ENCODE results near the gene TTC21B.
"Not testable (repeated sequence)": the region's sequence is repeated elsewhere in the genome, so short reads cannot be mapped to it uniquely, and the experiment has no call there.

The TTC21B gene

GRCh38 chr2:165886487-165887146 lies 67.0 kb downstream of the TTC21B start:
- no peak for DNase-seq (ENCODE audit: low spot score)

DNA sequence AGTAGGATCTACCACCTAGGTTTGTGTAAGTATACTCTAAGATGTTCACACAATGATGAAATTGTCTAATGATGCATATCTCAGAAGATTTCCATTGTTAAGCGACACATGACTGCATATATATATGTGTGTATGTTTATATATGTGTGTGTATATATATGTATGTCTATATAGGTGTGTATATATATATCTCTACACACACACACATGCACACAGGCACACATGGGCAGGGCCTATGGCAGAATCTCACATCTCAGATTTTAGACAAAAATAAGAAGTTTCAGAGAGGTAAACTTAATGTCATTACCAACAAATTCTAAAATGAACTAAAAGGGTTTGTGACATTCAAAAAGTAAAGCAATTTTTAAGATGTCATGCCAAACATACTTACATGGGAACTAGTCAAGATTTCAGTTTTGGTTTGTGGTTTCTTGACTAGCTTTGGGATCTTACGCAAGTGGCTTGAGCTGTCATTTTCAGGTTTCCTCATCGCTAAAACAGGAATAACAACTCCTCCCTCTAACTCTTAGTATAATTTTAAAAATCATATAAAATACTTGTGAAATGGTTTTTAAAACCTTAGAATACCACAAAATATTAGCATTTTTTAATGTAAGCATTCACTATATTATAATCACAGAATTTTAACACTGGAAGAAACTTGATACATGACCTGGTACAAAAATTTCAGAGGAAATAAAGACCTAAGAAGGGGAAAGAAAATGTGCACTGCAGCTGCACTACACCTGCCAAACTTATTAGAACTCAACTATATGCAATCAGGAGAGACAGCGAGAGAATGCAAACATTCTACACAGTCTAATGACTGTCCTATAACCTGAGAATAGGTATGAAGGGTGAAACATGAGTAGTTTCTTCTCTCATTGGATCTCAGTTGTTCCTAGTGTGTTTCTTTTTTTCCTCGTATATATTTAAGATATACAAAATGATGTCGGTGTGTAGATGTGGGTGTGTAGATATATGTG lies 75.7 kb downstream of the TTC21B start:
- no peak for DNase-seq (ENCODE audit: low spot score)

DNA sequence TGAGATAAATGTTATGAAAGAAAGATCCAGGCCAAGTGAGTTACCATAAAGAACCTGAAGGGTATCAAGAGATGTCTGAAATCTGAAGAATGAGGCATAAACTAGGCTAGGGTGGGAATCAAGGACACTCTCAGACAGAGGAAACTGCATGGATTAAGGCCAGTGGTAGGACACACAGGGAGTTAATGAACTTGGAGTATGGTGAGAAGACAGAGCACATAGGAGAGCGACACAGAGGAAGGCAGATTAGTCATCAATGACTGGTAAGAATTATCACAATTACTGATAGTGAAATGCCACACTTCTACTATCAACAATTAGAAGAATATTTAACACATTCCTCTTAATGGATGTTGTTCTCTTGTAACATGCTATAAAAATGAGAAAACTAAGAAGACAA lies 76.9 kb downstream of the TTC21B start:
- no peak for DNase-seq (ENCODE audit: low spot score)

GRCh38 chr2:165876269-165876668 lies 77.3 kb downstream of the TTC21B start:
- DNase-seq (ENCODE audit: low spot score): no peak

GRCh38 chr2:165874445-165875039 lies 79.0 kb downstream of the TTC21B start:
- peak; percentile 13 for DNase-seq (ENCODE audit: low spot score)

GRCh38 chr2:165872101-165872791 lies 81.3 kb downstream of the TTC21B start:
- DNase-seq (ENCODE audit: low spot score): no peak

DNA sequence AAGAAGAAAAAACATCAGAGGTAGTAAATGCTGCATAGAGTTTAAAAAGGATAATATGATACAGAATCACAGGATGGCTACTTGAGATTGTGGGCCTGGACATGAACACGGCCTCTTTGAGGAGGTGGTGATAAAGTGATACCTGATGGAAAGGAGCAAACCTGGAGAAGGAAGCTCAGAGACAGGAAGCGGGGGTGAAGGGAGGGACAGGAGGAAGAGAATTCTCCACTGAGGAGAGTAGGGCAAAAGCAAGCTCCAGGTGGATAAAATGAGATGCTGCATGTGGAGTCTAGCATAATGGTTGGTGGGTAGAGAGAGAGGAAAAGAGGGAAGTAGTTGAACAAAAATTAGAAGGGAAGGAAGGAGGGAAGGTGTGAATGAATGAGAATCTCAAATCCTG lies 82.6 kb downstream of the TTC21B start:
- no peak for DNase-seq (ENCODE audit: low spot score)

- no peak for DNase-seq (ENCODE audit: low spot score)
These were observed 83.2 kb downstream of the TTC21B start for GRCh38 chr2:165870346-165870745.

- no peak for DNase-seq (ENCODE audit: low spot score)
These were observed 85.4 kb downstream of the TTC21B start for GRCh38 chr2:165868211-165868610.

- no peak for DNase-seq (ENCODE audit: low spot score)
These were observed 89.3 kb downstream of the TTC21B start for GRCh38 chr2:165864296-165864695.

DNA sequence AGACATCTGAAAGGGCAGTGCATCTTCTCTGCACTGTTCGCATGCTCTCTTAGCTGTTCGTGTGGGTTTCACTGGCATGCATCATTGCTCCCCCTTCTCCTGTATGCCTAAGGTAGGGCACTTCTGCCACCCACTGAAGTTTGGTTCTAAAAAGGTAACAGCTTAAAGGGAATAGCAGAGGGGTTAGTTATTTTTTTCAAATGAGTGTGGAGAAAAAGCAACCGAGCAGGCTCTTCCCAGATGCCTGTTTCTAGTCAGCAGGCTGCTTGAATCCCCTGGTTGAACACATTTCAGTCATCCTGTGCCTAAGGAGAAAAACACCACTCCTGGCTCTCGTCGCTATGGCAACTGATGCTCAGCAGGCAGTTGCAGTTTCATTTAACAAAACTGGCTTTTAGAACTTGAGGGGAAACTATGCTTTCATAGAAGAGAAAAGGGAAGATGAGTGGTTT lies 89.7 kb downstream of the TTC21B start:
- no peak for DNase-seq (ENCODE audit: low spot score)

DNA sequence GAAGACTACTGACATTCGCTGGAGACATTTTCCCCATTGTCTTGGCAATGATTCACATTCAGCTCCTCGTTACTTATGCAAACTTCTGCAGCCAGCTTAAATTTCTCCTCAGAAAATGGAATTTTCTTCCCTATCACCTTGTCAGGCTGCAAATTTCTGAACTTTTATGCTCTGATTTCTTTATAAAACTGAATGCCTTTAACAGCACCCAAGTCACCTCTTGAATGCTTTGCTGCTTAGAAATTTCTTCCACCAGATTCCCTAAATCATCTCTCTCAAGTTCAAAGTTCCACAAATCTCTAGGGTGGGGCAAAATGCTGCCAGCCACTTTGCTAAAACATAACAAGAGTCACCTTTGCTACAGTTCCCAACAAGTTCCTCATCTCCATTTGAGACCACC lies 92.5 kb downstream of the TTC21B start:
- DNase-seq (ENCODE audit: low spot score): not testable (repeated sequence)

DNA sequence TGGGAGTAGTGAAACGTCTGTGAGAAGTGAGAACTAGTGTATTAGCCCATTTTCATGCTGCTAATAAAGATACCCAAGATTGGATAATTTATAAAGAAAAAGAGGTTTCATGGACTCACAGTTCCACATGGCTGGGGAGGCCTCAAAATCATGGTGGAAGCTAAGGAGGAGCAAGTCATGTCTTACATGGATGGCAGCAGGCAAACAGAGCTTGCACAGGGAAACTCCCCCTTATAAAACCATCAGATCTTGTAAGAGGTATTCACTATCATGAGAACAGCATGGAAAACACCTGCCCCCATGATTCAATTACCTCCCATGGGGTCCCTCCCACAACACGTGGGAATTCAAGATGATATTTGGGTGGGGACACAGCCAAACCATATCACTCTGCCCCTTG lies 93.9 kb downstream of the TTC21B start:
- not testable (repeated sequence) for DNase-seq (ENCODE audit: low spot score)

DNA sequence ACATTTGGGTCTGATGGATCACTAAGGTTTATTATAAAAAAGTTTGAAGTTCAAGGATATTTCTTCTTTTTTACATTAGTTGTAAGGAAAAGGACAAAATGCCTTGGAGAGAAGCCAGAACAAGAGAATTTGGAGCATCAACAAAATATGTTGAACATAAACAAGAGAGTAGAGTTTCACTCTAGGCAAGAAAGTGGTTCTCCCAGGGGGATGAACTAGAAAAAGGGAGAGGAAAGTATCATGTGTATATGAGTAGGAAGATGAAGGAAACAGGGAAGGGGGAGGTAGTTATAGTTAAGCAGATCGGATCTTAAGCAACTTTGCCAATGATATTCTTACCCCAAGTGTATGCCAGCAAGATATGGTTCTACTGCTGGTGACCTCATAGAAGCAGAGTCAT lies 95.7 kb downstream of the TTC21B start:
- DNase-seq (ENCODE audit: low spot score): no peak

- DNase-seq (ENCODE audit: low spot score): no peak
These were observed 101.2 kb downstream of the TTC21B start for GRCh38 chr2:165852394-165852793.

DNA sequence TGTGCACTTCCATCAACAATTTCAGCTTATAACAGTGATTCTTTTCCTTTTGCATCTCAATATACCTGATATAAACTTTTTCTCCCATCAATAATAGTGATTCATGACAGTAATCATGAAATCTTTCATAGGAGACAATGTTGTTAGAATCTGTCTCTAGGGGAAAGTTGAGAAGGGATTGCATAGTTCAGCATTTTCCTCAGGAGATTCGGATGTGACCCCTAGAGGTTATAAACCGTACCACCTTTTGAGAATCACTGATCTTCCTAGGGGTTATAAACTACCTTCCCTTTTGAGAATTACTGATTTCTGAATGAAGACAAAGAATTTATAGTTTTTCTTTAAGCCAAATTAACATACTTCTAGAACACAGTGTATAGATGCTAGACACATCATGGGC lies 106.6 kb downstream of the TTC21B start:
- DNase-seq (ENCODE audit: low spot score): no peak

GRCh38 chr2:165846056-165846455 lies 107.5 kb downstream of the TTC21B start:
- no peak for DNase-seq (ENCODE audit: low spot score)

DNA sequence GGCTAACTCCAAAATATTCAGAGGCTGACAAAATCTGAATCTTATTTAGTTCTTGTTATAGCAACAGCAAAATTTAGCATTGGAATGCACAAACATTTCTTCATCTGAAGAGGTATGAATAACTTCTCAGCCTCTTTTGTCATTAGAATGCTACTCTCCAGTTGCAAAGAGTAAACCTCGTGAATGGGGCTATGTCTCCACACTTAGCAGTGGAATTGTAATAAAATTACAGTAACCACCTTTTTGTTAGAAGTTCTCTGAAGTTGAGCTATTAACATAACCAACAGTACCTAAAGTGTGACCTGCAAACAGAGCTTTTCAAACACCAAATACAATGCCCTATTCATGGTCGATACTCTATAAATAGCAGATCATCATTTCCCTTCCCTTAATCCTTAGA lies 109.4 kb downstream of the TTC21B start:
- DNase-seq (ENCODE audit: low spot score): no peak

DNA sequence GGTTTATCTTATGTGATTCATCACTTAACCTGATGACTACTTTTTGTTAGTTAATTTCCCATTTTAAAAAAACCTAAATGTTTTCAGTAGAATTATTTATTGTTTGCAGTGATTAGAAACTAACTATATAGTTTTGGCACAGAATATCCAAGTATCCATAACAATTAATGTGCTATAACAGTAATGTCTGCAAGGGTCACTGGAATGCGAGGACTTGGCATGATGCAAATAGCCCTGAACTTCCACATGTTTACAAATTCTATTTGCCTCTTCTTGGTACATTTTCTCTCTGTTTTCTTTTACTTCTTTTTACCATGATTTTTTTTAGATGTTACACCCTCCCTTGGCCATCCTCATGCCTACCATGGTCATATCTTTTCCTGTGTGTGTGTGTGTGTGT lies 110.2 kb downstream of the TTC21B start:
- DNase-seq (ENCODE audit: low spot score): no peak

DNA sequence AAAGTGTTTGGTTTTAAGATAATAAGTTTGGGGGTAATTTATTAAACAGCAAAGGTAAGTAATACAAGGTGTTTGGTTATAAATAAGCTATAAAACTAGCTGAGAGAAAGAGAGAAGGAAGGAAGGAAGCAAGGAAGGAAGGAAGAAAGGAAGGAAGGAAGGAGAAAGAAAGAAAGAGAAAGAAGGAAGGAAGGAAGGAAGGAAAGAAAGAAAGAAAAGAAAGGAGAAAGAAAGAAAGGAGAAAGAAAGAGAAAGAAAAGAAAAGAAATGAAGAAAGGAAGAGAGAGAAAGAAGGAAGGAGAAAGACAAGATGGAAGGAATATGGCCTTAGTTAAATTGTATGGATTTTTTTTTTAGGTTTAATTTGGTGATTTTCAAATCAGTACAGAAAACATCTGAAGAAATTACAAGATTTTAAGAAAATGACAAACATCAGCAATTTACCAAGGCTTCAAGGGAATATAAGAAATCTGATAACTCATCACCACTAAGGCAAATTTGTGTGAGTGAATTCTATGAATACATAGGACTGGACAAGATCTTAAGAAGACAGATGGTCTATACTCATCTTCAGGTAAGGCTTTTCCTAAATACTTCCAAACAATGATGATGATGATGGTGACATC lies 113.1 kb downstream of the TTC21B start:
- DNase-seq (ENCODE audit: low spot score): no peak

DNA sequence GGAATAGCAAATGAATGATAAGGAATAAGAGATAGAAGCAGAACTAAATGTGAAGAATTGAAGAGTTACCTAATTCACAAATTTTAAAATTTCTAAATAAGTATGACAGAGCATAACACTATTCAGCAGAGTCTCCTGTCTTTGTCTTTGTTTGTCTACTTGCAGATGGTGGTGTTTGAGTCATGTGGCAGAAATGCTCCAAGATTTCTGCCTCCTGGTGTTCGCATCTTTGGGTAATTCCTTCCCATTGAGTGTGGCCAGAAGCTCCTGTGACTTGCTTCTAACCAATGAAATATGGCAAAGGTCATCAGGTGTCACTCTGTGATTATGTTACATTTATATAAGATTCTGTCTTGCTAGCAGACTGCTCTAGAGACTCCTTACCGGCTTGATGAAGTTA lies 114.0 kb downstream of the TTC21B start:
- DNase-seq (ENCODE audit: low spot score): no peak

GRCh38 chr2:165837122-165837521 lies 116.5 kb downstream of the TTC21B start:
- DNase-seq (ENCODE audit: low spot score): no peak
